GM12892 (cell line): Measurements from ENCODE around the gene PTPRN2.

Experiments used
- DNase-seq: peaks from one replicate; pipeline ENCODE4 v3.0.0; 2011; ENCODE audit not compliant: insufficient read length
- FAIRE-seq: peaks from 2 replicates; lab custom pipeline; 2011; peaks lifted over from hg19 to GRCh38; lab: Jason Lieb, UNC
- POLR2A ChIP-seq: IDR thresholded peaks from 2 replicates; pipeline ENCODE4 v1.6.1; 2011; ENCODE audit warnings: low read depth, low read length, control low read depth
- POLR2AphosphoS5 ChIP-seq: IDR thresholded peaks from 2 replicates; pipeline ENCODE4 v1.6.1; 2011; ENCODE audit warnings: low read depth, low read length, control low read depth
- TAF1 ChIP-seq: IDR thresholded peaks from 2 replicates; pipeline ENCODE4 v1.6.1; 2011; ENCODE audit warnings: low read depth, mild to moderate bottlenecking, control low read depth, low read length, borderline replicate concordance

The PTPRN2 gene

GRCh38 chr7:157864911-157865310 lies 722.7 kb downstream of the PTPRN2 start:
- DNase-seq = no peak
- FAIRE-seq = no peak
- no peak for TF ChIP-seq POLR2AphosphoS5
- no peak for TF ChIP-seq TAF1
- no peak for TF ChIP-seq POLR2A

- TF ChIP-seq TAF1 (no peak), POLR2AphosphoS5 (no peak), POLR2A (no peak)
- DNase-seq = no peak
- no peak for FAIRE-seq
These were observed 723.5 kb downstream of the PTPRN2 start for GRCh38 chr7:157863906-157864810.

GRCh38 chr7:157863176-157863575 lies 724.4 kb downstream of the PTPRN2 start:
- DNase-seq = no peak
- no peak for TF ChIP-seq TAF1
- no peak for TF ChIP-seq POLR2A
- no peak for TF ChIP-seq POLR2AphosphoS5
- no peak for FAIRE-seq

GRCh38 chr7:157862731-157863130 lies 724.9 kb downstream of the PTPRN2 start:
- no peak for DNase-seq
- TF ChIP-seq POLR2A (no peak), POLR2AphosphoS5 (no peak), TAF1 (no peak)
- no peak for FAIRE-seq

- DNase-seq = no peak
- FAIRE-seq = no peak
- TF ChIP-seq POLR2A (no peak), TAF1 (no peak)
These were observed 726.1 kb downstream of the PTPRN2 start for GRCh38 chr7:157861551-157861950.

- no peak for FAIRE-seq
- TF ChIP-seq TAF1 (no peak), POLR2A (no peak), POLR2AphosphoS5 (no peak)
- DNase-seq = no peak
These were observed 726.6 kb downstream of the PTPRN2 start for GRCh38 chr7:157861031-157861491.

GRCh38 chr7:157860406-157860805 lies 727.2 kb downstream of the PTPRN2 start:
- TF ChIP-seq TAF1 (no peak), POLR2AphosphoS5 (no peak), POLR2A (no peak)
- DNase-seq (no peak), FAIRE-seq (no peak)

- no peak for FAIRE-seq
- no peak for TF ChIP-seq TAF1
- TF ChIP-seq POLR2AphosphoS5 = no peak
- no peak for TF ChIP-seq POLR2A
- DNase-seq = no peak
These were observed 727.7 kb downstream of the PTPRN2 start for GRCh38 chr7:157859915-157860314.

- no peak for TF ChIP-seq TAF1
- TF ChIP-seq POLR2AphosphoS5 = no peak
- no peak for TF ChIP-seq POLR2A
- FAIRE-seq = no peak
- no peak for DNase-seq
These were observed 730.0 kb downstream of the PTPRN2 start for GRCh38 chr7:157857578-157858075.

GRCh38 chr7:157856873-157857577 lies 730.6 kb downstream of the PTPRN2 start:
- DNase-seq (no peak), FAIRE-seq (no peak)
- TF ChIP-seq POLR2A (no peak), TAF1 (no peak), POLR2AphosphoS5 (no peak)

GRCh38 chr7:157855452-157856213 lies 732.0 kb downstream of the PTPRN2 start:
- FAIRE-seq (no peak), DNase-seq (no peak)
- TF ChIP-seq POLR2AphosphoS5 = no peak
- no peak for TF ChIP-seq POLR2A
- TF ChIP-seq TAF1 = no peak
